Erythroblast (primary cell): ENCODE measurements around the gene CD300E.

Source experiments
- GATA1 ChIP-seq: IDR thresholded peaks from 2 replicates; pipeline ENCODE4 v1.6.1; 2011; ENCODE audit warnings: low read depth, mild to moderate bottlenecking, control low read depth, low read length, moderate library complexity
- POLR2A ChIP-seq: IDR thresholded peaks from 2 replicates; pipeline ENCODE4 v1.6.1; 2011; ENCODE audit warnings: mild to moderate bottlenecking, low read length

- TF ChIP-seq GATA1, result no peak
- TF ChIP-seq POLR2A, result no peak
These were observed 51.8 kb downstream of the CD300E start for GRCh38 chr17:74571621-74572270.
